GM13976 (cell line): ENCODE measurements around the gene MEGF11.
"Not testable (repeated sequence)": the region's sequence is repeated elsewhere in the genome, so short reads cannot be mapped to it uniquely, and the experiment has no call there.

Source experiments
- DNase-seq: peaks from one replicate; pipeline ENCODE4 v3.0.0; 2012; ENCODE audit warnings: low spot score
- in situ Hi-C: fragments of 300-500 bp; cut with MboI; formaldehyde crosslinking; loops from one replicate; pipeline ENCODE4 v1.12.0; 2022; ENCODE audit warnings: low sequenced_read_pairs, mixed read lengths, inconsistent platforms; ENCODE audit not compliant: unreplicated experiment
- TF ChIP-seq, protein P1 (sequence below): IDR thresholded peaks from 2 replicates; pipeline ENCODE4 v1.5.1; 2012; ENCODE audit warnings: borderline replicate concordance, mild to moderate bottlenecking; ENCODE audit not compliant: insufficient read depth; ENCODE audit errors: extremely low read depth, missing control alignments, control extremely low read depth

Gene MEGF11

DNA sequence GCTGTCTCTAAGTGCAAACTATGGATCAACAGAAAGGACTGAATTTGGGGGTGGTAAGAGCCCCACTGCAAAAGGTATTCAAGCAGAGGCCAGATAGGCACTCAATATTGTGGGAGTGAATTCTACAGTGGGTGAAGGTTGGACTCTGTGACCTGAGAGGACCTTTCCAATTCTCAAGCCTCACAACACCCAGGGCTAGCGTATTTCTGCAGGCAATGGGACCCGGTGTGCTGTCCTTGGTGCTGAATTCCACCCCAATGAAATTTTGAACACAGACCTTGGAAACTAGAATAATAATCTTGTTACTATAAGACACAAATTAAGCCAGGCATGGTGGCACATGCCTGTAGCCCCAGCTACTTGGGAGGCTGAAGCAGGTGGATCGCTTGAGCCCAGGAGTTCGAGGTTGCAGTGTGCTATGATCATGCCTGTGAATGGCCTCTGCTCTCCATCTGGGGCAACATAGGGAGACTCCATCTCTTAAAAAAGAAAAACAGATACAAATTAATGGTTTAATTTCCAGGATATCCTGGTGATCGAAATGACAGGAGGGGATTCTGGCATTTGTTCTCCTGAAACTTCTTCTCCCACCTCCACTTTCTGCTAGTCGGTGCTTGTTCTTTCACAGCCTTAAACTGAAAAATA lies 248.8 kb downstream of the MEGF11 start:
- in situ Hi-C loops: no loop called here
- TF ChIP-seq, protein P1, sequence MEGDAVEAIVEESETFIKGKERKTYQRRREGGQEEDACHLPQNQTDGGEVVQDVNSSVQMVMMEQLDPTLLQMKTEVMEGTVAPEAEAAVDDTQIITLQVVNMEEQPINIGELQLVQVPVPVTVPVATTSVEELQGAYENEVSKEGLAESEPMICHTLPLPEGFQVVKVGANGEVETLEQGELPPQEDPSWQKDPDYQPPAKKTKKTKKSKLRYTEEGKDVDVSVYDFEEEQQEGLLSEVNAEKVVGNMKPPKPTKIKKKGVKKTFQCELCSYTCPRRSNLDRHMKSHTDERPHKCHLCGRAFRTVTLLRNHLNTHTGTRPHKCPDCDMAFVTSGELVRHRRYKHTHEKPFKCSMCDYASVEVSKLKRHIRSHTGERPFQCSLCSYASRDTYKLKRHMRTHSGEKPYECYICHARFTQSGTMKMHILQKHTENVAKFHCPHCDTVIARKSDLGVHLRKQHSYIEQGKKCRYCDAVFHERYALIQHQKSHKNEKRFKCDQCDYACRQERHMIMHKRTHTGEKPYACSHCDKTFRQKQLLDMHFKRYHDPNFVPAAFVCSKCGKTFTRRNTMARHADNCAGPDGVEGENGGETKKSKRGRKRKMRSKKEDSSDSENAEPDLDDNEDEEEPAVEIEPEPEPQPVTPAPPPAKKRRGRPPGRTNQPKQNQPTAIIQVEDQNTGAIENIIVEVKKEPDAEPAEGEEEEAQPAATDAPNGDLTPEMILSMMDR: no peak
- peak; percentile 55 for DNase-seq

DNA sequence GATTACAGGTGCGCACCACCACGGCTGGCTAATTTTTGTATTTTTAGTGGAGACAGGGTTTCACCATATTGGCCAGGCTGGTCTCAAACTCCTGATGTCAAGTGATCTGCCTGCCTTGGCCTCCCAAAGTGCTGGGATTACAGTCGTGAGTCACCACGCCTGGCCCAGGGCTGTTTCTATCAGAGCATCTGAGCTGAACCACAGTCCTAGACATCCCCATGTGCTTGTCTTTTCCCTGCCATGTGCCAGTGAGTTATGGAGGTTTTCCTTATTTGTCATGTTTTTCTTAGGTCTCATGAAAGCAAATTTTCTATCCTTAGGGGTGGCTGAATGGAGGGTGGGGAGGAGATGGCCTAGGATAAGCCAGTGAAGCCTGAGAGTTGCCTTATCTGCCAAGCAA lies 250.4 kb downstream of the MEGF11 start:
- in situ Hi-C loops: not testable (repeated sequence)

DNA sequence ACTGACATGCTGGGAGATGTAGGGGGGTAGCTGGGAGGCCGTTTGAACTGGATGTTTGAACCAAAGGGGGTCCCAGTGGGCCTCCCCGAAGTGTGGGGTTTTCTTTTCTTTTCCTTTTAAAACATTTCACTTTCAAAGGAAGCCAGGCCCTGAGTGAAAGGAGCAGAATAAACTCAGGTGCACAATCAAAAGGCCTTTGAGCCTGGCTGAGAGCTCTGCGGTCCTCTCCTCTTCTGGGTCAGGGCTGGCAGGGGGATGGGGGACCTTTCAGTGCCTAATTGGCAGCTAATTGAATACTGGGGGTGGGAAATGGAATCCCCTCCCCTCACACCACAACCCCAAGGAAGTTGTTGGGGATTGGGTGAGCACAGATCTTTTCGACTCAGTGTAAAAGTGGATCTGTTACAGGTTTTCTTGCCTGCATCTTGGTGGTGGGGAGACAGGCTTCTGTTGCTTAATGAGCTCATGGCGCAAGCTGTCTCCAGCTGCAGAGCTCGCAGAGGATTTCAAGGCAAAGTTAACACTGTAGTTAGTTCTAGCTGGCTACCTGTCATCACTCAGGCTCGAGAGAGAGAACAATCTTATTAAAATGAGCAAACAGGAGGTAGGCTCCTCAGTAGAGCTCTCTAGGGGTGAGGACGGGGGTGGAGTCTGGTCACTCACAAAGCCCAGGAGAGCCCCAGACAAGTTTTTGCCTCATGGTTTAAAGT lies 251.7 kb downstream of the MEGF11 start:
- in situ Hi-C loops: no loop called here
- DNase-seq: no peak
- TF ChIP-seq, protein P1: no peak

More for the DNA sequence above, 250.4 kb downstream of the MEGF11 start:
- DNase-seq: not testable (repeated sequence)

DNA sequence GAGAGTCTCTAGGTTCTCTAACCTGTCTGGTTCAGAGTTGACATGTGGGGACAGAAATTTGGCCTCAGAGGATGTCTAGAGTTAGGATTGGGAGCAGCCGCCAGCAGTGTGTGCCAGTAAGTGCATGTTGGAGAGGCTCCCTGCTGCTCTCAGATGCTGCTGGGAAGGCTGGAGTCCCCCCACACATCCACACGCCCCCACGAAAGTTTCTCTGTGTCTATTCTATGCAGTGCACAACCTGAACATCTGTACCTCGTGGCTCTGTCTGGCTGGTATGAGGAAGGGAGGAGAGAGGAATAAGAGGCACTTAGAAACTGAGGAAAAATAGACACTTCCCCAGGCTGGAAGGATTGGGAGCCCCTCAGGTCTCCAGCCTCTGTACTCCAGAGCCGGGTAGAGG lies 252.5 kb downstream of the MEGF11 start:
- in situ Hi-C loops: no loop called here
- TF ChIP-seq, protein P1: no peak
- DNase-seq: no peak

DNA sequence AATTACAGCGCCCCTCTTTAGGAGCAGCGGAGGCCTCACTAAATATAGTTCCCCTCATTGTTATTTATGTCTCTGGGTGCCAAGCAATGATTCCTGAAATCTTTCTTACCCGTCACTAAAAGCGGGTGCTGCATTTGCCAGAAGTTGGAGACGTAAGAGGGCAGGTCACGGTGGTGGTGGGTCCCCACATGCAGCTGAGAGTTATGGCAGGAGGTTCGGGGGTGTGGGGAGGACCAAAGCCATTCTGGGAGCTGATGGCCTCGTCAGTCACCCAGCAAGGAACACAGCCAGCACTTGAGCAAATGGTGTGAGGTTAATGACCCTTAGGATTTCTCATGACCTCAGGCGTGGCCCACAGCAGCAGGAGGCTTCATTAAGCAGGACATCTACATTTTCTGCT lies 255.1 kb downstream of the MEGF11 start:
- TF ChIP-seq, protein P1: no peak
- in situ Hi-C loops: no loop called here

DNA sequence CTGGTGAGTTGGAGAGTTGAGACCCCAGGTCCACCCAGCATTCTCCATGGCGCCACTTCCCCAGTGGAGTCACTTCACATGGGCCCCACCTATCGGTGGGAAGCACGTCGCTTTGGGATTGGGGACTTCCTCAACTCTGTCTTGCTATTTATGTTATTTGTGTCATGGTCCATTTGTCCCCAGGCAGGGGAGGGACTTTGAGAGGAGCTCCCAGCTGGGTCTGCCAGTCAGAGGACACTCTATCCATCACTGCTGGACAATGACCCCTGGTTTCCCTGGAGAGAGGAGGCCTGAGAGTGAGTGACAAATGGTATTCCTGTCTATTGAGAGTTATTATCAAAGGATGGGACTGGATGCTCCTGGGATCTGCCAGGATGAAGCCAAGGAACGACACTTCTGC lies 256.6 kb downstream of the MEGF11 start:
- TF ChIP-seq, protein P1: no peak
- in situ Hi-C loops: no loop called here

More for the DNA sequence above, 255.1 kb downstream of the MEGF11 start:
- DNase-seq: no peak

DNA sequence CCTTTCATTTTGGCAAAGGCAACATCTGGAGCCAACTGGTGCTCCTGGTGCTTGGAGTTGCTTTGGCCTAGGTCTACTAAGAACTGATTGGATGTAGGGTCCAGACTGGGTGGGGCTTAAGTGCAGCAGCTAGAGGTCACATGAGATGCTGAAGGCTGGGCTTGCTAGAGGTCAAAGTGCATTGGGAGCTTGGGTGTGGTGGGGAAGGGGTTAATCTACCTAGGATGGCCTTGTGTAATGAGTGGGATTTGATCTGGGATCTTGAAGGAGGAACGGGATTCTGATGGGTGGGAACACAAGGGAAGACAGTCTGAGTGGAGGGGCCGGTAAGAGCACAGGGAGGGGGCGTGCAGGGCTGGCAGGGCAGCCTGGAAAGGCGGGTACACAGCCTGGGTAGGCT lies 258.7 kb downstream of the MEGF11 start:
- in situ Hi-C loops: no loop called here
- no peak for DNase-seq
- TF ChIP-seq, protein P1: no peak

More for the DNA sequence above, 256.6 kb downstream of the MEGF11 start:
- DNase-seq: no peak
